Esophagus squamous epithelium (tissue), 5 donors: Measurements from ENCODE around the gene TUBGCP3. TPM values are rescaled to one million over a fixed set of nuclear protein-coding genes. Genes with fewer than 3 reads are reported as not detected.

Source experiments
- DNase-seq: peaks from one replicate; lab custom pipeline; 2025; lab: John Stamatoyannopoulos, UW
- H3K27ac ChIP-seq, 4 donors: fragments of 200-600 bp; sonication (generic); one replicate each; pipeline ENCODE4 v1.5.1; 2016 to 2019; ENCODE audit warnings: mild to moderate bottlenecking in 1 of 4
- H3K27me3 ChIP-seq, 4 donors: fragments of 200-600 bp; sonication (generic); 1 replicate in 3 of 4; 2 replicates in 1 of 4; pipeline versions ENCODE4 v1.5.1 to v1.6.0; 2017 to 2021; ENCODE audit warnings: antibody characterized with exemption in 1 of 4
- H3K36me3 ChIP-seq, 3 donors: fragments of 200-600 bp; sonication (generic); one replicate each; pipeline ENCODE4 v1.5.1; 2016 to 2019
- H3K4me1 ChIP-seq, 3 donors: fragments of 200-600 bp; sonication (generic); one replicate each; pipeline ENCODE4 v1.5.1; 2017 to 2019
- H3K4me3 ChIP-seq, 4 donors: fragments of 200-600 bp; sonication (generic); 1 replicate in 3 of 4; 2 replicates in 1 of 4; pipeline ENCODE4 v1.5.1; 2016 to 2019; ENCODE audit warnings: mild to moderate bottlenecking in 2 of 4, moderate library complexity in 1 of 4
- H3K9me3 ChIP-seq, 3 donors: fragments of 200-600 bp; sonication (generic); one replicate each; pipeline ENCODE4 v1.5.1; 2016 to 2019
- CTCF ChIP-seq, 6 experiments: fragments of 450-650 bp in 4 of 6; fragments of 200-600 bp in 2 of 6; sonication (generic) in 2 of 6; IDR thresholded peaks; one replicate each; pipeline ENCODE4 v1.5.1; 2016 to 2019; ENCODE audit warnings: antibody characterized with exemption in 6 of 6, mild to moderate bottlenecking in 4 of 6, moderate library complexity in 4 of 6
- POLR2A ChIP-seq, 4 donors: fragments of 450-650 bp; IDR thresholded peaks; one replicate each; pipeline ENCODE4 v1.6.1; 2017; ENCODE audit warnings: antibody characterized with exemption in 4 of 4, mild to moderate bottlenecking in 4 of 4, moderate library complexity in 3 of 4
- WGBS, 2 donors: methylation state at CpG; one replicate each; pipeline ENCODE4 v1.1.5; 2018; 5-methylcytosine and 5-hydroxymethylcytosine counted together
- intact Hi-C: fragments of 100-400 bp; cut with DNase I; formaldehyde crosslinking; loops from one replicate; pipeline ENCODE4 v1.15.0; 2022
- total RNA-seq, 4 donors: library from RNA; depleted of rRNA; stranded (reverse); fragments of >200 nt; gene quantifications; one replicate each; pipeline ENCODE4 v1.1.0, GENCODE V29; 2016
- donor health status: DM: yes; HTN: yes; CAD: no.

The TUBGCP3 gene
- total RNA-seq, 4 donors from 2014 or later: 12.9 to 29.4 (median 18.9) TPM

- intact Hi-C loops: no loop called here
- Histone ChIP-seq H3K4me1 (peaks cover 0 to 4% (median 0%) of the 10 kb centered on the region in 3 donors), H3K27me3 (peaks cover 0 to 38% (median 0%) of the 10 kb centered on the region in 4 donors), H3K4me3 (no peak overlapping the region), H3K36me3 (no peaks in the 10 kb centered on the region), H3K9me3 (no peaks in the 10 kb centered on the region), H3K27ac (no peak overlapping the region)
- WGBS, 2 donors: 41 to 49% methylated on average over 10 to 13 of the region's 13 CpGs
- DNase-seq: no peak
- no peak for TF ChIP-seq POLR2A (IDR thresholded peaks at IDR 0.05)
- peak in 5 of 6 experiments; percentile 22 to 55 (median 28) for TF ChIP-seq CTCF (IDR thresholded peaks at IDR 0.05)
Measured at GRCh38 chr13:112616586-112617362, 28.8 kb upstream of the TUBGCP3 start.

GRCh38 chr13:112615391-112615790 lies 27.4 kb upstream of the TUBGCP3 start:
- WGBS, 2 donors: 74% methylated on average over 4 to 7 of the region's 8 CpGs
- intact Hi-C loops: no loop called here
- TF ChIP-seq POLR2A (IDR thresholded peaks at IDR 0.05): no peak
- Histone ChIP-seq H3K9me3 (no peaks in the 10 kb centered on the region), H3K27ac (no peak overlapping the region), H3K36me3 (no peaks in the 10 kb centered on the region), H3K4me1 (peaks cover 0 to 4% (median 0%) of the 10 kb centered on the region in 3 donors), H3K4me3 (no peak overlapping the region), H3K27me3 (peaks cover 0 to 37% (median 0%) of the 10 kb centered on the region in 4 donors)
- no peak for DNase-seq

- no peak overlapping the region for H3K4me3 ChIP-seq
- H3K36me3 ChIP-seq: no peaks in the 10 kb centered on the region
- peaks cover 0 to 2% (median 0%) of the 10 kb centered on the region in 3 donors for H3K4me1 ChIP-seq
- 84 to 90% methylated on average over 7 of the region's 7 CpGs for WGBS, 2 donors
- TF ChIP-seq CTCF (IDR thresholded peaks at IDR 0.05): no peak
- no peak for TF ChIP-seq POLR2A (IDR thresholded peaks at IDR 0.05)
- peaks cover 0 to 33% (median 0%) of the 10 kb centered on the region in 4 donors for H3K27me3 ChIP-seq
- no peak for DNase-seq
- H3K9me3 ChIP-seq: no peaks in the 10 kb centered on the region
- H3K27ac ChIP-seq: no peak overlapping the region
- intact Hi-C loops: no loop called here
Measured at GRCh38 chr13:112614835-112615234, 26.9 kb upstream of the TUBGCP3 start.

GRCh38 chr13:112608212-112608611 lies 20.3 kb upstream of the TUBGCP3 start:
- H3K27ac ChIP-seq: no peak overlapping the region
- TF ChIP-seq CTCF (IDR thresholded peaks at IDR 0.05) (no peak), POLR2A (IDR thresholded peaks at IDR 0.05) (no peak)
- WGBS, 2 donors: 81 to 86% methylated on average over 2 of the region's 2 CpGs
- H3K27me3 ChIP-seq: peaks cover 0 to 41% (median 0%) of the 10 kb centered on the region in 4 donors
- no peaks in the 10 kb centered on the region for H3K36me3 ChIP-seq
- no peak for DNase-seq
- H3K4me1 ChIP-seq: peaks cover 0 to 17% (median 0%) of the 10 kb centered on the region in 3 donors
- no peaks in the 10 kb centered on the region for H3K9me3 ChIP-seq
- intact Hi-C loops: no loop called here
- no peak overlapping the region for H3K4me3 ChIP-seq

GRCh38 chr13:112606109-112607001 lies 18.4 kb upstream of the TUBGCP3 start:
- H3K4me3 ChIP-seq: peak overlapping the region; percentile 30 to 67 (median 47)
- H3K9me3 ChIP-seq: no peaks in the 10 kb centered on the region
- peak; percentile 31 for DNase-seq
- peaks cover 0 to 17% (median 0%) of the 10 kb centered on the region in 3 donors for H3K4me1 ChIP-seq
- H3K36me3 ChIP-seq: no peaks in the 10 kb centered on the region
- peak overlapping the region in 3 of 4 donors; percentile 78 to 81 (median 79) for H3K27ac ChIP-seq
- peak; percentile 89 to 95 (median 93) for TF ChIP-seq CTCF (IDR thresholded peaks at IDR 0.05)
- no peak for TF ChIP-seq POLR2A (IDR thresholded peaks at IDR 0.05)
- H3K27me3 ChIP-seq: peaks cover 0 to 34% (median 0%) of the 10 kb centered on the region in 4 donors
- intact Hi-C loops: no loop called here
- 7 to 8% methylated on average over 25 of the region's 45 CpGs for WGBS, 2 donors
